ENCODE results near the gene PNMA8B.

PNMA8B gene

DNA sequence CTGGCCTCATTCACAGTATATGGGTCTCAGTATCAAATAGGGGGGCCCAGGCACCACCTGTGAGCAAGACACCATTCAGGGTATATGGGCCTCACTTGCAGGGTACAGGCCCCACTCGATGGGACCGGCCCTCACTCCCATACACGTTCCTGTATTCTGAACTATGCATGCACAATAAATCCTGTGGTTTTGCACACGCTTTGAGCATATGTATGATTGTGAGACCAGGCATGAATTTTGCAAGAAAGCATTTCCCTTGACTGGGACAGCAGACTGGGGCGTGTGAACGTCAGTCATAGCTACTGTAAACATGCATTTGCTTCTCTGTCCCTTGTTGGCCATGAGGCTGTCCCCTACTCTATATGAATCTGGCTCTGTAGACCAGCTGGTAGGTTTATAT lies 637 bp upstream of the PNMA8B start:
- no peak overlapping the region for H3K4me3 ChIP-seq
- no peak overlapping the region for H3K27ac ChIP-seq
- no peak for DNase-seq (ENCODE audit: low spot score)
- TF ChIP-seq, protein P1, sequence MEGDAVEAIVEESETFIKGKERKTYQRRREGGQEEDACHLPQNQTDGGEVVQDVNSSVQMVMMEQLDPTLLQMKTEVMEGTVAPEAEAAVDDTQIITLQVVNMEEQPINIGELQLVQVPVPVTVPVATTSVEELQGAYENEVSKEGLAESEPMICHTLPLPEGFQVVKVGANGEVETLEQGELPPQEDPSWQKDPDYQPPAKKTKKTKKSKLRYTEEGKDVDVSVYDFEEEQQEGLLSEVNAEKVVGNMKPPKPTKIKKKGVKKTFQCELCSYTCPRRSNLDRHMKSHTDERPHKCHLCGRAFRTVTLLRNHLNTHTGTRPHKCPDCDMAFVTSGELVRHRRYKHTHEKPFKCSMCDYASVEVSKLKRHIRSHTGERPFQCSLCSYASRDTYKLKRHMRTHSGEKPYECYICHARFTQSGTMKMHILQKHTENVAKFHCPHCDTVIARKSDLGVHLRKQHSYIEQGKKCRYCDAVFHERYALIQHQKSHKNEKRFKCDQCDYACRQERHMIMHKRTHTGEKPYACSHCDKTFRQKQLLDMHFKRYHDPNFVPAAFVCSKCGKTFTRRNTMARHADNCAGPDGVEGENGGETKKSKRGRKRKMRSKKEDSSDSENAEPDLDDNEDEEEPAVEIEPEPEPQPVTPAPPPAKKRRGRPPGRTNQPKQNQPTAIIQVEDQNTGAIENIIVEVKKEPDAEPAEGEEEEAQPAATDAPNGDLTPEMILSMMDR (IDR thresholded peaks at IDR 0.05) = no peak

GRCh38 chr19:46494941-46495785 lies 504 bp downstream of the PNMA8B start:
- Histone ChIP-seq H3K27ac (peak overlapping the region in 1 of 2 donors; percentile 9), H3K4me3 (peak overlapping the region; percentile 69)
- TF ChIP-seq, protein P1 (IDR thresholded peaks at IDR 0.05) = no peak
- no peak for DNase-seq (ENCODE audit: low spot score)

GRCh38 chr19:46494146-46494940 lies 1.3 kb downstream of the PNMA8B start:
- no peak for DNase-seq (ENCODE audit: low spot score)
- TF ChIP-seq, protein P1 (IDR thresholded peaks at IDR 0.05) = no peak
- Histone ChIP-seq H3K4me3 (peak overlapping the region; percentile 69), H3K27ac (no peak overlapping the region)

DNA sequence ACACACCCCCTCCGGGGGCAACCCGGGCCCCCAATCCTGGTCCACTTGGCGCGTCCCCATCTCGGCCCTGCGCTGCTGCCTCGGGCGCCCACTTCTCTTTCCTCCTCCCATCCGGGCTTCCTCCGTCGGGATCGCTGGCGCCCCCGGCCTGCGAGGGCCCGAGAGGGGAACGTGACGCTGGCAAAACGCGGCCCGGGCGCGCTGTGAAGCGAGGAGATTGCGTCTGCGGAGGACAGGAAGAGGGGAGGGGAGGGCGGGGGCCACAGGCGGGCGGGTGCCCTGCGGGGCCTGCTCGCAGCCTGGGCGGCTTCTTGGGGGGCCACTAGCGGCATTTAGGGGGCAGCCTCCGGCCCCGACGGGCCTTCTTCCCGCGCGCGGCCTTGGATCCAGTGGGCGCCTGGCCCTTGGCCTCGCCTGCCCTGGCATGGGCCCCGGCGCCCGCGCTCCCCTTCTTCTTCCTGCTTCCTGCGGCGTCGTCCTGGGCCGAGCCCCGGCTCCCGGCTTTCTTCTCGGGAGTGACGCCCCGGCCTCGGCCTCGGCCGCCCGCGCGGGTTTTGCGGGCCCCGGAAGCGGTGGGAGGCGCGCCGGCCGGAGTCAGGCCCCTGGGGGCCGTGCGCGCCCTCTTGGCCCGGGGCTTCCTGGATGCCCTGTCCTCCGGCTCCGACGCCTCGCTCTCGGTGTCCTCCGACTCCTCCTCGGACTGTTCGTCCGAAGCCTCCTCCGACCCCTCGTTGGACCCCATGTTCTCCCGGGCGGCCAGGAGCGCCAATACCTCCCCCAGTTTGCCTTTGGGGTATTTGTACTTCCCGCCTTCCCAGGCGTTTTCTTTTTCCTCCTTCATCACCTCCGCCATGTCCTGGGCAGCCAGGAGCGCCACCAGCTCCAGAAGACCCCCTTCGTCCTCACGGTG lies 2.2 kb downstream of the PNMA8B start:
- no peak for DNase-seq (ENCODE audit: low spot score)
- peak overlapping the region; percentile 69 for H3K4me3 ChIP-seq

DNA sequence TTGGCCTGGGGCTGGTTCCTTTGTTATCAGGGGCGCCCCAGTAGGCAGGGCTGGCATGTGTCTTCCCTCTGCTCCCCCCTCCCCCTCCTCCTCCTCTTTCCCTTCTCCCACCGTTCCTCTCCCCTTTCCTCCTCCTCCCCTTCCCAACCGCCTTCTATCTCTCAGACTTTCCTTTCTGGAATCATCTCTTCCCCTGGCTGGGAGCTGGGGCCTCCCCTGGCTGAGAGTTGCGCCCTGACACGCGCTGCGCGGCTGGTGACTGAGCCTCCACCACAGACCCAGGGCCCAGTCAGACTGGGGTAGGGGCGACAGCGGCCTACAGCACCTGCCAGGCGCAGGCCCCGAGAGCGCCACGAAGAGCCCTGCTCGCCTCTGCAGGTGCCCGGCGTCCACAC lies 2.8 kb downstream of the PNMA8B start:
- no peak for DNase-seq (ENCODE audit: low spot score)
- Histone ChIP-seq H3K4me3 (peak overlapping the region; percentile 69), H3K27ac (peak overlapping the region in 1 of 2 donors; percentile 64)
- TF ChIP-seq, protein P1 (IDR thresholded peaks at IDR 0.05) = no peak

More for the DNA sequence above, 2.2 kb downstream of the PNMA8B start:
- TF ChIP-seq, protein P1 (IDR thresholded peaks at IDR 0.05) = no peak
- H3K27ac ChIP-seq = peak overlapping the region; percentile 11 to 64

GRCh38 chr19:46491975-46492682 lies 3.5 kb downstream of the PNMA8B start:
- no peak for DNase-seq (ENCODE audit: low spot score)
- H3K27ac ChIP-seq = no peak overlapping the region

More at GRCh38 chr19:46491975-46492682, 3.5 kb downstream of the PNMA8B start:
- TF ChIP-seq, protein P1 (IDR thresholded peaks at IDR 0.05) = no peak
- H3K4me3 ChIP-seq = no peak overlapping the region

All from coronary artery (tissue), 2 donors.